ELR (cell line): ENCODE measurements around the gene NLRP4.

ENCODE experiments used
- DNase-seq: peaks from one replicate; pipeline ENCODE4 v3.0.0-alpha.2; 2015; ENCODE audit warnings: low read depth

Gene NLRP4, protein sequence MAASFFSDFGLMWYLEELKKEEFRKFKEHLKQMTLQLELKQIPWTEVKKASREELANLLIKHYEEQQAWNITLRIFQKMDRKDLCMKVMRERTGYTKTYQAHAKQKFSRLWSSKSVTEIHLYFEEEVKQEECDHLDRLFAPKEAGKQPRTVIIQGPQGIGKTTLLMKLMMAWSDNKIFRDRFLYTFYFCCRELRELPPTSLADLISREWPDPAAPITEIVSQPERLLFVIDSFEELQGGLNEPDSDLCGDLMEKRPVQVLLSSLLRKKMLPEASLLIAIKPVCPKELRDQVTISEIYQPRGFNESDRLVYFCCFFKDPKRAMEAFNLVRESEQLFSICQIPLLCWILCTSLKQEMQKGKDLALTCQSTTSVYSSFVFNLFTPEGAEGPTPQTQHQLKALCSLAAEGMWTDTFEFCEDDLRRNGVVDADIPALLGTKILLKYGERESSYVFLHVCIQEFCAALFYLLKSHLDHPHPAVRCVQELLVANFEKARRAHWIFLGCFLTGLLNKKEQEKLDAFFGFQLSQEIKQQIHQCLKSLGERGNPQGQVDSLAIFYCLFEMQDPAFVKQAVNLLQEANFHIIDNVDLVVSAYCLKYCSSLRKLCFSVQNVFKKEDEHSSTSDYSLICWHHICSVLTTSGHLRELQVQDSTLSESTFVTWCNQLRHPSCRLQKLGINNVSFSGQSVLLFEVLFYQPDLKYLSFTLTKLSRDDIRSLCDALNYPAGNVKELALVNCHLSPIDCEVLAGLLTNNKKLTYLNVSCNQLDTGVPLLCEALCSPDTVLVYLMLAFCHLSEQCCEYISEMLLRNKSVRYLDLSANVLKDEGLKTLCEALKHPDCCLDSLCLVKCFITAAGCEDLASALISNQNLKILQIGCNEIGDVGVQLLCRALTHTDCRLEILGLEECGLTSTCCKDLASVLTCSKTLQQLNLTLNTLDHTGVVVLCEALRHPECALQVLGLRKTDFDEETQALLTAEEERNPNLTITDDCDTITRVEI

DNA sequence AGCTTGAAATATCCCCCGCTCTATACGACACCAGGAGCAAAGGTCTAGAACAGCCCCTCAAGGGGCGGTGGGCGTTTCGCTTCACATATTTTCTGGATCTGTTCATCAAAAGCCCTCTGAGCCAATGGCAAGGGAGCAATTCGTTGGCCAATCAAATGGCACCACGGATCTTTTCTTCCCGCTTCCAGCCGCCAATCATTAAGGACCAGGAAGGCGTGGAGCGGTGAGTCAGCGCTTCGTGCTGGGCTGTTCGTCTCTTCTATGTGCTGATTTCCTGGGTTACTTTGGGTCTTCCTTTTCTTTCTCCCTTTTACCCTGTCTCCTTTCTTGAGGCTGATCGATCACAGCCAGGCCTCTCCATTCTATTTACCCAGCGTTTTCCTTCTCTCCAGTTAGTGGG is at the start of gene NLRP4:
Gene NLRP4 (plus strand): TSS at position 201 of the 400 bp plus-strand sequence. CDS start 15,541 bp downstream, outside the sequence.
- no peak for DNase-seq

DNA sequence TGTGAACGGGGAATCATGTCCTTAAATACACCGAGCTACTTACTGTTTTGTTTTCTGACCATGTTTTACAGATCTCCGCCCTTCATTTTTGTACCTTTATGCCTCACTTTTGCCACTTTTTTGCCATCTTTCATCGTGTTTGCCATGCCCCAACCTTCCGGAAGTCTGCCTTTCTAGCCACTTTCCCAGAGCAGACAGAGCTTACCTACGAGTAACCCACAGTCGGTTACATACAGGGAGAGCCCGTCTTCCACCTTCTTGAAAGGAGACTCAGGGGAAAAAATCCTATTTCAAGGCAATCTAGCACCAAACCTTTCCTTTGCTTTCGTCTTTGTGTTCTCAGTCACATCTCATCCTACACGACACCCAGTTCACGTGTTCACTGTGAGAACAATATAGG is 41.3 kb upstream of the NLRP4 start:
- no peak for DNase-seq

DNA sequence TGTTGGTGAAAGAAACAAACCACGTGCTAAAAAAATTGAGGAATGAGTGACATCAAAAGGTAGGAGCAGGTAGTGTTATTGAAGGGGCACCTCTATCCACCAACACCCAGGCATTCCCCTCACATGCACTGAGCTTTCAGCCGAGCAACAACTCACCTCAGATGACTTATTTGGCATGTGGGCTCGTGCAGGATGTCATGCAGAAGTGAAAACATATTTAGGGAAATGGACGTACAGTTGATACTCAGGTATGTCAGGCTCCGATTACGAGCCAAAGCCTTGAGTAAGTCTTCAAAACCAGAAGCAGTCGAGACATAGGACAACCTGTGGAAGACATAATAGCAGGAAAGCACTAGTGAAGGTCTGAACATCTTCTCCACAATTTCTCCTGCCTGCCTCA is 34.9 kb upstream of the NLRP4 start:
- no peak for DNase-seq

DNA sequence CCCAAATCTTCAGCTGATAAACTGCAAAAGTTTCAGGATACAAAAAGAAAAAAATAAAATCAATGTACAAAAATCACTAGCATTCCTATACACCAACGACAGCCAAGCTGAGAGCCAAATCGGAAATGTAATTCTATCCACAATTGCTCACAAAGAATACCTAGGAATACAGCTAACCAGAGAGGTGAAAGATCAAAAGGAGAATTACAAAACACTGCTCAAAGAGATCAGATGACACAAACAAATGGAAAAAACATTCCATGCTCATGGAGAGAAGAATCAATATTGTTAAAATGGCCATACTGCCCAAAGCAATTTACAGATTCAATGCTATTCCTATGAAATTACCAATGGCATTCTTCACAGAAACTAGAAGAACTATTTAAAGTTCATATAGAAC is 34.1 kb upstream of the NLRP4 start:
- DNase-seq = no peak

DNA sequence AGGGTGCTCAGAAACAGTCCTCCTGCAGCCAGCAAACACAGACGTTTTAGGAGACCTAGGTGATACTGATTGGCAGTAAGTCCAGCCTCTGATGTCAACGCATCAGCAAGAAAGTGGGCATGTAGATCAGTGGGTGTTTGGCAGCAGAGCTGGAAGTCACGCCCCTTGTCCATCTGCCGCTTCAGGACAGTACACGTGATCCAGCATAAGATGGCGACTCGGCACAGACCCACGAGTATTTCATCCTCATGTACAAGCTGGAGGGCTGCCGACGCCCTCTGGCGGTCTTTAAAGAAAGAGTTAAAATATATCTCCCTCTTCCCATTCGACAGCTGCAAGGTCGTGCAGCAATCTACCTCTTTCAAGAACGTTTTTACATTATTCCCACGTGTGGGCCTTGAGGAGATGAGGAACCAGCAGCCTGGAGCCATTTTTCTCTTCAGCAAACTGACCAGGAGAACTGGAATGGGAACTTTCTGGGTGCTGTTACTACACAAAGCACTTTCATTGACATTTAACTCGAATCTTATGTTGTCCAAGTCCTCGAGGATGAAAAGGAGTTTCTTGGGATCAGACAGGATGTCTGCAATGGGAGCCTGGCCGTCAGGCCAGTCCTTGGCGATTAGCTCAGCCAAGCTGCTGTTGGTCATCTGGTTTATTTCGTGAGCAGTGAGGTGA is 26.8 kb upstream of the NLRP4 start:
- peak; percentile 79 for DNase-seq

DNA sequence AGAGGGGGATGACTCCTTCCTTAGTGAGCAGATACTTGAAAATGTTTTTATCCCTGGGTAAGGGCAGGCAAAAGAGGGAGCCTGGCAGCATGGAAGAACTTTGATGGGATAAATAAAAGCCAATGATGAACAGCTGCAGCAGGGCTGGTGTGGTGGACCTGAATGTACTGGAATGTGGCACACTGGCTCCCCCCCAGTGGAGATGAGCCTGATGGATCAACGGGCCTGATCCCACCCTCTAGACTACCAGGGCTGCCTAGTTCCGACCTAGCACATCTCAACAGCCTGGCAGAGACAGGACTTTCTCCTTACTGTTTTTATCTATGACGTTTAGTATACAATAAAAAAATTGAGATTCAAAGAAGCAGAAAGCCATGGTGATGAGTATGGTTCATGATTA is 25.0 kb upstream of the NLRP4 start:
- no peak for DNase-seq

DNA sequence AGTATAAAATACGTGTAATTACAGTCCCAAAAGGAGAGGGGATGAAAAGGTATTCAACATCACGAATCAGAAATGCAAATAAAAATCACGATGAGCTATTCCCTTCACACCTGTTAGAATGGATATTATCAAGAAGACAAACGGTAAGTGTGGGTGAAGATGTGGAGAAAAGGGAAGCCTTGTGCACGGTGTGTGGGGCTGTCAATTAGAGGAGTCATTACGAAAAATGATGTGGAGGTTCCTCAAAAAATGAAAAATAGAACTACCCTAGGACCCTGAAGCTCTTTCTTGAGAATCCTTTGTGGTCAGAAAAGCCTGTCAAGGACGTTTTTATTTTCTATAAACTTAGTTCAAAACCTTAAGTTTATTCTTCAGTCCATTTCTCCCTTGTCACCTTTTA is 23.9 kb upstream of the NLRP4 start:
- DNase-seq = no peak

DNA sequence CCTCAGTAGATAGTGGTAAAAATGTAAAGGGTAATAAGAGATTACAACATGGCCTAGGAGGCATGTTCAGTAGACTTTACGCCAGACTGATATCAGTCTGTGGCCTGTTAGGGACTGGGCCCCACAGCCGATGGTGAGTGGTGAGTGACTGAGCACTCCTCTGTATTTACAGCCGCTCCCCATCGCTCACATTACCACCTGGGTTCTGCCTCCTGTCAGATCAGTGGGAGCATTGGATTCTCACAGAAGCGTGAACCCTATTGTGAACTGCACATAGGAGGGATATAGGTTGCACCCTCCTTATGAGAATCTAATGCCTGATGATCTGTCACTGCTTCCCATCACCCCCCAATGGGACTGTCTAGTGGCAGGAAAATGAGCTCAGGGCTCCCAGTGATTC is 22.4 kb upstream of the NLRP4 start:
- no peak for DNase-seq

DNA sequence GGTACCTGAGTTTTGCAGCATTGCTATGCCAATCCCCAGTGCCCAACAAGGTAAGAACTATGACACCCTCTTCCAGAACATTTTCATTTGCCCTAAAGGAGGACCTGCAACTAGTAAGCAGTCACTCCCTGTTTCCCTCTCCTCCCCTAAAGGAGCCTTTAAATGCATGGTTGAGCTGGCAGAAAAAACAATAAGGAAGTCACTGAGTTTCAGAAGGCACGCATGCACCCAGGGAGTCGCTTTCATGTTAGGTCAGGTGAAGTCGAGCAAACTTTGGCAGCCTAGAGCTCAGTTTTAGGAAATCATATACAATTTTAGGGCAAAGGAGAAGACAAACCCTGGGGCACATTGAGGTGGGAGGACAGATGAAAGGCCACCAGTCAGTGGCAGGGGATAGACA is 16.3 kb upstream of the NLRP4 start:
- DNase-seq = no peak

DNA sequence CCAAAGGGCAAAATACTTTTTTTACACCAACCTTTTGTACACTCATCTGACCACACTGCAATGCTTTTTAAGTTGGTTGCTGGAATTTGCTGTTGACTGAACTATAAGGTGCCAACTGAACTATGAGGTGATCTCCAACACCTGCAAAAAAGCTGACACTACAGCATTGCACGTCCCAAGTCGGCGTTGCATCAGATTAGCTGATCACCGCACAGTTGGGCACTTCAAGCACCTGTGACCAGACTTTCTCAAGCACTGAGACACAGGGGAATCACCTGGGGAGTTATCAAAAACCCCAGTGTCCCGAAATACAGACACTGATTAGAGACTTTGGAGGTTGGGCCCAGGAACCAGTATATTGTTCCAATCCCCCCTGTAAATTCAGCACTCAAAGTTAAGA is 5.7 kb upstream of the NLRP4 start:
- DNase-seq = no peak

DNA sequence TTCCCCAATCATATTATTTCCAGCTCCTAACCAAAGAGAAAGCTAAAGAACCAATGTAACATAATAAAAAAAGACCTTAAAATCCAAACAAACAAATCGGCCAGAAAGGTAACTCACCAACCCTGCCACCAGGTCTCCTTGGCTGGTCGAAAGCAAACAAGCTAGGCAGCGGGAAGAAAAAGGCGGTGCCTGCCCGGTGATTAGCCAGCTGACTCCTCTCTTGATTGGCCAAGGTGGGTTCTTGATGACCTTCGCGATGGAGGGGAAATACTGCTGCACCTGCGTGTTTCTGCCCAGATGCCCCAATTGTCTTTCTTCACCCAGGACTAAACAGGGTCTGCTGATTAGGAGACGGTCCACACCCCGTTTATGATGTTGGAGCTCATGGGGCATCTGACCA is 4.5 kb upstream of the NLRP4 start, which contains the start of gene NLRP11:
Gene NLRP11 (minus strand): TSS at position 154 of the 400 bp plus-strand sequence. CDS start 13,825 bp downstream, outside the sequence.
- no peak for DNase-seq

DNA sequence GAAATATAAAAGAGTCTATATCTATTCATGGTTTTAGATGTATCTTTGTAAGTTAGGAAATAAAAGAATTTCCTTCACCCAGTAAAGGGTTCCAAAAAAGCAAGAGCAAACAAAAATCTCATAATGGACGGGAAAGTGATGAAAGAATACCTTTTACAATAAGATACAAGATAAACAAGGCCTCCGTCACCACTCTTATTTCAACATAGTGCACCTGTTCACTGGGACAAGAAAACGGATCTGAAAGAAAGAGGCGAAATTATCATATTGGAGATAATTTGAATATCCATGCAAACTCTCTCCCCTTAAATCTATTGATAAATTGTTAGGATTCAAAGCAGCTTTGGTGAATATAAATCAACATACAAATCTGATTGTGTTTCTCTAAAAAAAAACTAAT is 3.7 kb upstream of the NLRP4 start:
- DNase-seq = no peak

DNA sequence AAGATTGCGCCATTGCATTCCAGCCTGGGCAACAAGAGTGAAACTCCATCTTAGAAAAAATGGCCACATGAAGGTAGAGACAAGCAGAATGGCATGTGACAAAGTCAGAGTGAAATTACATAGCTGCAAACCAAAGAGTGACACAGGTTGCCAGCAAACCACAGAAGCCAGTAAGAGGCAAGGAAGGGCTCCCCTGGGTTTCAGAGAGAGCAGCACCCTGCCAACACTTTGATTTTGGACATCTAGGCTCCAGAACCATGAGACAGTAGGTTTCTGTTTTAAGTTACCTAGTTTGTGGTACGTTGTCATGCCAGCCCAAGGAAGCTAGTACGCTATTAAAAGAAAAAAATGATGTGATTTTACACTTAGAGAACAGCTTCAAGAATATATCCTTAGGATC is 1.9 kb downstream of the NLRP4 start:
- DNase-seq = no peak

DNA sequence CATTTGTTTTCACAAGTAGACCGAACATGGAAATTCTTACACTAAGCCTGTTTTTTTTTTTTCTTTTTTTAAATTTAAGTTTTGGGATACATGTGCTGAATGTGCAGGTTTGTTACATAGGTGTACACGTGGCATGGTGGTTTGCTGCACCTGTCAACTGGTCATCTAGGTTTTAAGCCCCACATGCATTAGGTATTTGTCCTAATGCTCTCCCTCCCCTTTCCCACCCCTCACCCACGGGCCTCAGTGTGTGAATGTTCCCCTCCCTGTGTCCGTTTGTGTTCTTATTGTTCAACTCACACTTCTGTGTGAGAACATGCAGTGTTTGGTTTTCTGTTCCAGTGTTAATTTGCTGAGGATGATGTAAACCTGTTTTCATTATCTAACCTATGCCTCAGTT is 2.6 kb downstream of the NLRP4 start:
- DNase-seq = no peak

DNA sequence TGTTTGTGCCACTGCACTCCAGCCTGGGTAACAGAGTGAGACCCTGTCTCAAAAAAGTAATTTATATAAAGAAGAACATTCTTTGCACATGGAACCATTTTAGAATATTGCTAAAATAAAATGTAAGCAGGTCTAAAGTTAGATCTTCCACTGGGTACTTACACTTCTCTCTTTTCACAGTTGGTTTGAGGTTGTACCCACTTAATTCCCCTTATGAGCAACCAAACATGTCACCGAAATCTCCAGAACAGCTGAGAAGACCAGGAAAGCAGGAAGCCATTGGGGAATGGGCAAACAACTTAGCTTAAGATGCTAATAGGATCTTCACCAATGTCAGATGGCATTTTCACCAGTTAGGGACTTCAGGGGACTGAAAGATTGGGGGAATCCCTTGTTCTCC is 18.8 kb downstream of the NLRP4 start:
- no peak for DNase-seq

DNA sequence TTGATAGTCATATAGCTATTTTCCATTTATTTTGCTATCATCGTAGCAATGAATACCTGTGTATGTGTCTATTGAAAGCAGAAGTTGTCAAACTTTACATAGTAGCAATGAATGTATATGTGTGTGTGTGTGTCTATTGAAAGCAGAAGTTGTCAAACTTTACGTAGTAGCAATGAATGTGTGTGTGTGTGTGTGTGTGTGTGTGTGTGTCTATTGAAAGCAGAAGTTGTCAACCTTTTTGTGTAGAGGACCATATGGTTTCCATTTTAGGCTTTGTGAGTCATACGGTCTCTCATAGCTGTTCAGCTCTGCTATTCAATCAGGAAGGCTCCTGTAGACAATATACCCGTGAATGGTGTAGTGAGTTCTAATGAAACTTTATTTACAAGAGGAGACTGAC is 20.8 kb downstream of the NLRP4 start:
- no peak for DNase-seq

DNA sequence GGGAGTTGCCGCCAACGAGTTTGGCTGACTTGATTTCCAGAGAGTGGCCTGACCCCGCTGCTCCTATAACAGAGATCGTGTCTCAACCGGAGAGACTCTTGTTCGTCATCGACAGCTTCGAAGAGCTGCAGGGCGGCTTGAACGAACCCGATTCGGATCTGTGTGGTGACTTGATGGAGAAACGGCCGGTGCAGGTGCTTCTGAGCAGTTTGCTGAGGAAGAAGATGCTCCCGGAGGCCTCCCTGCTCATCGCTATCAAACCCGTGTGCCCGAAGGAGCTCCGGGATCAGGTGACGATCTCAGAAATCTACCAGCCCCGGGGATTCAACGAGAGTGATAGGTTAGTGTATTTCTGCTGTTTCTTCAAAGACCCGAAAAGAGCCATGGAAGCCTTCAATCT is 21.6 kb downstream of the NLRP4 start:
- no peak for DNase-seq

DNA sequence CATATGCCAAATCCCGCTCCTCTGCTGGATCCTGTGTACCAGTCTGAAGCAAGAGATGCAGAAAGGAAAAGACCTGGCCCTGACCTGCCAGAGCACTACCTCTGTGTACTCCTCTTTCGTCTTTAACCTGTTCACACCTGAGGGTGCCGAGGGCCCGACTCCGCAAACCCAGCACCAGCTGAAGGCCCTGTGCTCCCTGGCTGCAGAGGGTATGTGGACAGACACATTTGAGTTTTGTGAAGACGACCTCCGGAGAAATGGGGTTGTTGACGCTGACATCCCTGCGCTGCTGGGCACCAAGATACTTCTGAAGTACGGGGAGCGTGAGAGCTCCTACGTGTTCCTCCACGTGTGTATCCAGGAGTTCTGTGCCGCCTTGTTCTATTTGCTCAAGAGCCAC is 22.1 kb downstream of the NLRP4 start:
- DNase-seq = no peak

DNA sequence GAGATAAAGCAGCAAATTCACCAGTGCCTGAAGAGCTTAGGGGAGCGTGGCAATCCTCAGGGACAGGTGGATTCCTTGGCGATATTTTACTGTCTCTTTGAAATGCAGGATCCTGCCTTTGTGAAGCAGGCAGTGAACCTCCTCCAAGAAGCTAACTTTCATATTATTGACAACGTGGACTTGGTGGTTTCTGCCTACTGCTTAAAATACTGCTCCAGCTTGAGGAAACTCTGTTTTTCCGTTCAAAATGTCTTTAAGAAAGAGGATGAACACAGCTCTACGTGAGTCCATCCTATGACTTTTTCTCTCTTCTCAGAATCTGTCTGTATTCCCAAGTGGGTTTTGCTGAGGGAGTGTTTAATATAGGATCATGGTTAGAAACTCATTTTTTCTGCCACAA is 22.6 kb downstream of the NLRP4 start:
- no peak for DNase-seq

DNA sequence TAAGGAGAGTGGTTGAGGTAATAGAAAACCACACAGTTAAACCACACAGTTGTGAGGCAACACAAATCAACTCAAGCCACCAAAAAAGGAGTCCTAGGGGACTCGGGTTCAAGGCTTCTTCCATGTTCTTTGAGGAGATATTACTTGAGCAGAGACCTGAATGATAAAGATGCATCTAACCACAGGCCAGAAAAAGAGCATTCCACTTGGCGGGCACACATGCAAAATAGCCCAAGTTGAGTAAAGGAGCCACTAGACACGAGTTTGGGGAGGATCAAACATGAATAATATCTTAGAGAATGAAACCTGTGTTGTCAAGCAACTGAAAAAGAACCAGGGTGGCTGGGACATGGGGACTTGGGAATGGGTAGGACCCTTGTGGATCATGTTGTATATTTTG is 30.2 kb downstream of the NLRP4 start:
- DNase-seq = no peak

DNA sequence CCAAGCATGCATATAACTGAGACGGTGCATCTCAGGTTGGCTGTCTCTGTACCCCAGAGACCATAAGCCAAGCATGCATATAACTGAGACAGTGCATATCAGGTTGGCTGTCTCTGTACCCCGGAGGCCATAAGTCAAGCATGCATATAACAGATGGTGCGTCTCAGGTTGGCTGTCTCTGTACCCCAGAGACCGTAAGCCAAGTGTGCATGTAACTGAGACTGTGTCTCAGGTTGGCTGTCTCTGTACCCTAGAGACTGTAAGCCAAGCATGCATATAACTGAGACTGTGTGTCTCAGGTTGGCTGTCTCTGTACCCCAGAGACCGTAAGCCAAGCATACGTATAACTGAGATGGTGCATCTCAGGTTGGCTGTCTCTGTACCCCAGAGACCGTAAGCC is 30.8 kb downstream of the NLRP4 start:
- no peak for DNase-seq

DNA sequence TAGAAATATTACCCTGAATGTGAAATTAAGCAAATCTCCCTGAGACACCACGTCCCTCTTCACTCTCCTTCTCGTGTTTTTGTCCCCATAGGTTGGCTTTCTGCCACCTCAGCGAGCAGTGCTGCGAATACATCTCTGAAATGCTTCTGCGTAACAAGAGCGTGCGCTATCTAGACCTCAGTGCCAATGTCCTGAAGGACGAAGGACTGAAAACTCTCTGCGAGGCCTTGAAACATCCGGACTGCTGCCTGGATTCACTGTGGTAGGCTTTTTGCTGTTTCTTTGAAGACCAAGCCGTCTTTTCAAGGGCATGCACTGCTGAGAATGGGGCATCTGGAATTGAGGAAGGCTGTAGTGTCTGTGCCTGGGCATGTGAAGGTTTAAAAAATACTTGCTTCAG is 34.4 kb downstream of the NLRP4 start:
- DNase-seq = no peak
